Measurements from ENCODE around the gene PSMB4.

The PSMB4 gene

GRCh38 chr1:151443846-151444782 is 44.7 kb downstream of the PSMB4 start:
- DNase-seq = peak; percentile 45

GRCh38 chr1:151444783-151445177 is 45.4 kb downstream of the PSMB4 start:
- no peak for DNase-seq

GRCh38 chr1:151447696-151448095 is 48.3 kb downstream of the PSMB4 start:
- no peak for DNase-seq

Data from NCI-H2029 (cell line).